Vagina (tissue), 2 donors: ENCODE measurements around the gene CBFA2T2.

Source experiments
- POLR2A ChIP-seq, 2 donors: fragments of 450-650 bp; IDR thresholded peaks; one replicate each; pipeline ENCODE4 v1.6.1; 2017; ENCODE audit warnings: antibody characterized with exemption in 2 of 2, mild to moderate bottlenecking in 2 of 2, moderate library complexity in 2 of 2
- POLR2AphosphoS5 ChIP-seq, 2 donors: sonication (generic); formaldehyde crosslinking; IDR thresholded peaks; one replicate each; pipeline ENCODE4 v1.9.0; 2017; ENCODE audit warnings: antibody characterized with exemption in 2 of 2, mild to moderate bottlenecking in 2 of 2, low read depth in 1 of 2; ENCODE audit not compliant: insufficient read depth in 1 of 2
- TF ChIP-seq, protein P1 (sequence below), 3 experiments: fragments of 450-650 bp in 2 of 3; fragments of 200-600 bp in 1 of 3; sonication (generic) in 1 of 3; IDR thresholded peaks; one replicate each; pipeline ENCODE4 v1.5.1; 2017 to 2019; ENCODE audit warnings: antibody characterized with exemption in 3 of 3, mild to moderate bottlenecking in 2 of 3, moderate library complexity in 2 of 3

DNA sequence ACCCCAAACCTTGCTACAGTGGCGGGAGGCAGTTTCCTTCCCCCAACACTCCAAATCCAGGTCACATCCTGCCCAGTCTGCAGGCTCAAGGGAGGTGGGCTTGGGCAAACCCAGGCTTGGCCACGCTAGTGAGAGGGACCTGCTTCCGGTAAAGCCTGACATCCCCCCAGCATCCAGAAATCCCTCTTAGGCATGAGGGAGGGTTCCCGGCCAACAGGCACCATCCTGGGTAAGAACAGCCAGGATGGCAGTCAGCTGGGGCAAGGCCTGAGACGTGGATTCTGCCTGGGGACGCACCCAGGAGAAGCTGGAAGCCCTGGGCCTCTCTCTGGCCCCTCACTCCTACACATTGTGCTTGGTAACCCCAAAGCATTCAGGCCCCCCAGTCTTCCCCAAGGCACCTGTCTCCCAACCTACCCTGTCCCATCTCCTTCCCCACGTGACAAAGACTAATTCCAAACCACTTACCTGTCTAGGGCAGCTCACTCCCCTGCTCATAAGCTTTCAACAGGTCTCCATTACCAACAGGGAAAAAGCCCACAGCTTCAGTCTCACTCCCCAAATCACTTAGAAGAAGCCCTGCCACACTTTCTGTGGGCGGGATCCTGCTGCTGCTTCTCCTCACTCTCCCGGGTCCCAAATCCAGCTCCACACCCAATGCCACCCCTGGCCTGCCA is 174.3 kb downstream of the CBFA2T2 start:
- TF ChIP-seq, protein P1, sequence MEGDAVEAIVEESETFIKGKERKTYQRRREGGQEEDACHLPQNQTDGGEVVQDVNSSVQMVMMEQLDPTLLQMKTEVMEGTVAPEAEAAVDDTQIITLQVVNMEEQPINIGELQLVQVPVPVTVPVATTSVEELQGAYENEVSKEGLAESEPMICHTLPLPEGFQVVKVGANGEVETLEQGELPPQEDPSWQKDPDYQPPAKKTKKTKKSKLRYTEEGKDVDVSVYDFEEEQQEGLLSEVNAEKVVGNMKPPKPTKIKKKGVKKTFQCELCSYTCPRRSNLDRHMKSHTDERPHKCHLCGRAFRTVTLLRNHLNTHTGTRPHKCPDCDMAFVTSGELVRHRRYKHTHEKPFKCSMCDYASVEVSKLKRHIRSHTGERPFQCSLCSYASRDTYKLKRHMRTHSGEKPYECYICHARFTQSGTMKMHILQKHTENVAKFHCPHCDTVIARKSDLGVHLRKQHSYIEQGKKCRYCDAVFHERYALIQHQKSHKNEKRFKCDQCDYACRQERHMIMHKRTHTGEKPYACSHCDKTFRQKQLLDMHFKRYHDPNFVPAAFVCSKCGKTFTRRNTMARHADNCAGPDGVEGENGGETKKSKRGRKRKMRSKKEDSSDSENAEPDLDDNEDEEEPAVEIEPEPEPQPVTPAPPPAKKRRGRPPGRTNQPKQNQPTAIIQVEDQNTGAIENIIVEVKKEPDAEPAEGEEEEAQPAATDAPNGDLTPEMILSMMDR (IDR thresholded peaks at IDR 0.05): no peak
- TF ChIP-seq POLR2A (IDR thresholded peaks at IDR 0.05) (no peak), POLR2AphosphoS5 (IDR thresholded peaks at IDR 0.05; ENCODE audit: insufficient read depth in 1 of 2, low read depth in 1 of 2) (no peak)
